ENCODE data around the gene PIGK. TPM values are rescaled to one million over a fixed set of nuclear protein-coding genes. Genes with fewer than 3 reads are reported as not detected.

Gene PIGK
- total RNA-seq, 2 experiments from 2014 or later = 24.3 to 34.9 TPM

Small RNA genes within 50 kb of the gene (microRNA-seq; reads per million reads assigned to microRNA genes)
- gene MIR7156 (ENCODE audit: borderline microRNAs expressed, borderline replicate concordance) = not detected

Other genes starting within 250 kb of the PIGK start
- 1 to 10 TPM; 5.6 to 7.0 TPM for gene AK5, start 62.6 kb upstream of the PIGK start, total RNA-seq